H7 (cell line): ENCODE measurements around the gene CDC20B. TPM values are rescaled to one million over a fixed set of nuclear protein-coding genes. Genes with fewer than 3 reads are reported as not detected.

Experiments used
- DNase-seq: peaks from one replicate; pipeline ENCODE4 v3.0.0; 2012
- H3K27me3 ChIP-seq: 2 replicates; pipeline ENCODE4 v1.6.0; 2011; ENCODE audit warnings: mild to moderate bottlenecking, low read length; ENCODE audit not compliant: control insufficient read depth, insufficient read depth
- H3K36me3 ChIP-seq: replicated peaks from 2 replicates; pipeline ENCODE4 v1.5.1; 2011; ENCODE audit warnings: low read length; ENCODE audit not compliant: control insufficient read depth, insufficient read depth
- H3K4me3 ChIP-seq: 2 replicates; pipeline ENCODE4 v1.5.1; 2011; ENCODE audit warnings: low read depth, mild to moderate bottlenecking, control low read depth, low read length, moderate library complexity; ENCODE audit not compliant: insufficient read depth
- total RNA-seq: library from RNA; depleted of rRNA; stranded (reverse); fragments of >200 nt; shearing (Covaris generic); gene quantifications from 2 replicates; pipeline ENCODE4 v1.2.3, GENCODE V29; 2014; rRNA removed

Gene CDC20B, protein sequence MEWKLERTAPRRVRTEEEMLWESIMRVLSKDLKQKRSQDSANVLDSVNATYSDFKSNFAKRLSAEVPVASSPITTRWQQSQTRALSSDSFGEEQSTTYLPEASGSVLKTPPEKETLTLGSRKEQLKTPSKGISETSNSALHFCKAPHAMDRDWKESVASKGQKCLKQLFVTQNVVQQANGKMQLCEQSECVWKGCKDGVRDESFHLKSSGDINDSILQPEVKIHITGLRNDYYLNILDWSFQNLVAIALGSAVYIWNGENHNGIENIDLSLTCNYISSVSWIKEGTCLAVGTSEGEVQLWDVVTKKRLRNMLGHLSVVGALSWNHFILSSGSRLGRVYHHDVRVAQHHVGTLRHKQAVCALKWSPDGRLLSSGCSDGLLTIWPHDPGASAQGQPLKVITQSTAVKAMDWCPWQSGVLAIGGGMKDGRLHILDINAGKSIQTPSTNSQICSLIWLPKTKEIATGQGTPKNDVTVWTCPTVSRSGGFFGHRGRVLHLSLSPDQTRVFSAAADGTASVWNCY
- total RNA-seq: not detected in 2 replicates

DNA sequence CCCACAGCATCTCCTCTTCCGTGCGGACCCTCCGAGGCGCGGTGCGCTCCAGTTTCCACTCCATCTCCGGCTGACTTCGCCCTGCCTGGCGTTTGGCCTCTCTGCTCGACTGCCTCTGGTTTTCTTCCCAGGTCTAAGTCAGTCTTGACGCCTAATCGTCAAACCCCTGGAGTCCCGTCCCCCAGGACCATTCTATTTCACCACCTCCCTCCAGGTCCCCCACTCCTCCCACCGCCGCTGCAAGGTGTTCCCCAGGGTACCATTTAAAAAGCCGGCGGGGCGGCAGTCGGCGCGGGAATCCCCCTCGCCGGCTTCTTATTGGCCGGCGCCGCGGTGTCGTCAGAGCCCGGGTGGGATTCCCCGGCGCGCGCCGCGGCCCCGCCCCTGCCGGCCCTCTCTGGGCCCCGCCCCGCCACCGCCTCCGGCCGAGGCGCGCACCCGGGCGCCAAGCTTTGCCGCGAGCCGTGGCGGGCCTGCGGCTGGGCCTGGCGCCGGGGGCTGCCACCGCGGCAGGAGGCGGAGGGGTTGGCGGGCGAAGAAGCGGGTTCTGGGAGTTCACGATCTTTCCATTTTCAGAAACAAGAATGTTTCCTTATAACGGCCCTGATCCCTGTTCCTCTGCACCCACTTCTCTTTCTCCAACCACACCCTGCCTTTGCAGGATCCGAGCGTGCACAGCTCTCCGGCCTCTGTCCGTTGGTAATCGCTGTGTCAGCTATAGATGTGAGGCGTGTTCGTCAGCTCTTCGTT lies at the start of gene CDC20B:
CDC20B (minus strand) TSS at position 241 of the 750 bp plus-strand sequence; CDS start at position 64, 177 bp downstream.
- no peaks in the 10 kb centered on the region for H3K36me3 ChIP-seq
- peak within 1 kb of the TSS; percentile 36 for H3K4me3 ChIP-seq
- H3K27me3 ChIP-seq: peaks cover 60% of the 10 kb centered on the region
- DNase-seq: peak; percentile 98

DNA sequence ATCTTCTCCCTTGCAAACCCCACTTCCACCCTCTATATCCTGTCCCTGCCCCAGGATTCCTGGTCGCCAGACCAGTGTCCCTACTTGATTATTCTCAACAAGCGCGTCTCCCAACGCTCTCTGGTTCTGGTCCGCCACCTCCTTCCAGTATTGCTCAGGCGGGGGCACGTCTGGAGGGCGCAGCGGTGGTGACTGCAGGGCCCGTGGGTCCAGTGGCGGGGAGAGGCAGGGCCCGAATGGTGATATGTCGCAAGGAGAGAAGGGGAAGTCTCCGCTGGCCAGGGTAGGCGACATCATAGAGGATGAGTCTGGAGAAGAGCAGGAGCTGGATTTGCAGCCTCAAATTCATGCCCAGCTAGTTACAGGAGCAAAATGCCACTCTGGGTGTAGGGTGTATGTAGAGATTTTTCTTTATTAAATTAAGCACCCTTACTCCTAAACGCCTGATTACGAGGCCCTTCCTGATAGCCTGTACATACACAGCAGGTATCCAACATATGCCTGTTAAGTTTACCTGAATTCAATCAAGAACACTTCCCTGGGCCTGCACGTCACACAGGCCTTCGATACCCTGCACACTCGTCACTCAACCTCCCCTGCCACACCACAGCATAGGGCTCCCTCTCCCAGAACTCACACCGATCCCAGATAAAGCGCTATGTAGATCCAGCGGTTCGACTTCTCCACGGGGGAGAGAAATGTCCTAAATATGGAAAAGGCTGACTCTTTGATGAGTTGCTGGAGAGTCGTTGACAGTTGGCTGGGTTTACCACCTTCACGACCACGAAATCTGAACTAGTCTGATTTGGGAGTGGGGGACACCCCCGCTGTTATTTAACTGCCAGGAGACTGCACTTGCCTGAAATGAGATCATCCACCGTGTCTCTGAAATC lies 49.4 kb upstream of the CDC20B start:
- H3K4me3 ChIP-seq: no peak overlapping the region
- H3K27me3 ChIP-seq: peaks cover 94% of the 10 kb centered on the region
- H3K36me3 ChIP-seq: no peaks in the 10 kb centered on the region
- DNase-seq: peak; percentile 61

- no peaks in the 10 kb centered on the region for H3K36me3 ChIP-seq
- peak; percentile 89 for DNase-seq
- peak overlapping the region; percentile 52 for H3K4me3 ChIP-seq
- H3K27me3 ChIP-seq: peaks cover 79% of the 10 kb centered on the region
These were observed 47.6 kb upstream of the CDC20B start for GRCh38 chr5:55220433-55221185.

DNA sequence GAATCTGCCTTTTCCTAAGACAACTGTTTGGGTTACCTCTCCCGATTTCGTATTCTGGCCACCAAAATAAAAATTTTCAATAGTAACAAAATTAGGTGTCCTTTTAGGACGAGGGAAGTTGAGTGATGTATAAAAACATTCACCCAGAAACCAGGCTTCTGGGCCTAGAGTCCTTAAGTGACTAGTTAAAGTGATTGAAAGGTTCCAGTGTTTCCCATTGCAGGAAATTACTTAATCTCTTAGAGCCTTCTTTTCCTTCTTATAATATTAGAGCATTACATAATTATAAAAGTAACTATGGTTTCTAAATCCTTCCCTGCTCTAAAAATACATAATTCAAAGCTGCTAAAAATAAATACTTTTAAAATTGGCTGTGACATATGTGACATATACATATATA lies 46.8 kb upstream of the CDC20B start:
- Histone ChIP-seq H3K27me3 (peaks cover 71% of the 10 kb centered on the region), H3K36me3 (no peaks in the 10 kb centered on the region), H3K4me3 (no peak overlapping the region)
- no peak for DNase-seq

- Histone ChIP-seq H3K27me3 (peaks cover 63% of the 10 kb centered on the region), H3K36me3 (no peaks in the 10 kb centered on the region), H3K4me3 (no peak overlapping the region)
- peak; percentile 49 for DNase-seq
These were observed 46.0 kb upstream of the CDC20B start for GRCh38 chr5:55218967-55219366.

GRCh38 chr5:55211184-55211874 lies 38.4 kb upstream of the CDC20B start:
- no peak overlapping the region for H3K4me3 ChIP-seq
- no peak for DNase-seq
- H3K27me3 ChIP-seq: peaks cover 2% of the 10 kb centered on the region; the same call in 1 of the 2 replicates
- H3K36me3 ChIP-seq: no peaks in the 10 kb centered on the region

GRCh38 chr5:55205001-55205400 lies 32.0 kb upstream of the CDC20B start:
- H3K27me3 ChIP-seq: peaks cover 4% of the 10 kb centered on the region; the same call in 1 of the 2 replicates
- no peaks in the 10 kb centered on the region for H3K36me3 ChIP-seq
- DNase-seq: no peak
- H3K4me3 ChIP-seq: no peak overlapping the region

DNA sequence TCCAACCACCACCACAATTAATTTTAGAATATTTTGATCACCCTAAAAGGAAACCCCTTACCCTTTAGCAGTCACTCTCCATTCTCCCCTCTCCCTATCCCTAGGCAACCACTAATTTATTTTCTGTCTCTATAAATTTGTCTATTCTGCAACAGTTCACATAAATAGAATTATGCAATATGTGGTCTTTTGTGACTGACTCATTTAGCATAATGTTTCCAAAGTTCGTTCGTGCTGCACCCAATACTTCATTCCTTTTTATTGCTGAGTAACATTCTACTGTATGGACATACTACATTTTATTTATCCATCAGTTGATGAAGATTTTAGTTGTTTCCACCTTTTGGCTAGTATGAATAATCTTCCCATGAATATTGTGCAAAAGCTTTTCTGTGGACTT lies 18.2 kb upstream of the CDC20B start:
- Histone ChIP-seq H3K4me3 (no peak overlapping the region), H3K36me3 (no peaks in the 10 kb centered on the region), H3K27me3 (peaks cover 23% of the 10 kb centered on the region)
- DNase-seq: no peak

DNA sequence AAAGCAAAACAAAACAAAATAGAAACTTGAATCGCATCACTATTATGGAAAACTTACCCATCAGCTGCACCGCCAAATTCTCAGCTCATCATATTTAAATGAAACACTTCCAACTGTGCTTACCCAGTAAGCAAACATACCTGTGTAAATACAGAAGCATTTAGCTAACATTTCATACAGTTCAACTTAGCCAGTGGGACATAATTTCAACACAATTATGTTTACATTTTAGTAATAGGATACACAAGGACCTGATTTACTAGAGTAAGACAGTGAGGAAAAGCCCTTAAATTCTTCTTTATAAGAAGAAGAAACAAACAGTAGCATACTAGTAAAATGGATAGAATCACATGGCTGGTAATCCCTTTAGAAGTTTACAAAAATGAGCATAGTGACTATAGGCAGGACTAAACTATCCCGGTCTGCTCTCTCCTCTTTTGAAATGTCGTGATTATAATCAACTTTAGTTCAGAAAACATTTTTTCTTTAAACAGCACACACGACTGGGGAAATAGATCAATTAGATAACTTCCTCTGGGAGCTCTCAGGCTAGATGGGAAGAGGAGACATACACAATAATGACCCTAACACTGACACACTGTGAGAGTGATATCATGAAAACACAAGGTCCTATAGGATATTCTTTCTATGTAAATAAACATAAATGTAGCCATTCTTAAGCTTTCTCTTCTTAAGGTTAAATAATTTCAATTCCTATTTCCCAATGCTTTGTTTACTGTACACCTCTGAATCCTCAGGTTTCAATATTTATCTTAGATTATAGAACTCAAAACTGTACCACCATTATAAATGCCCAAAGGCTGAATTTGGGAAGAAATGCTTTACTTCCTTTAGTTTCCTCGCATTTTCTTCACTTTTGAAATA lies 15.9 kb upstream of the CDC20B start:
- Histone ChIP-seq H3K27me3 (peaks cover 39% of the 10 kb centered on the region), H3K4me3 (no peak overlapping the region), H3K36me3 (no peaks in the 10 kb centered on the region)
- DNase-seq: no peak

GRCh38 chr5:55187370-55187769 lies 14.4 kb upstream of the CDC20B start:
- peak; percentile 36 for DNase-seq
- Histone ChIP-seq H3K27me3 (peaks cover 36% of the 10 kb centered on the region), H3K36me3 (no peaks in the 10 kb centered on the region), H3K4me3 (no peak overlapping the region)

DNA sequence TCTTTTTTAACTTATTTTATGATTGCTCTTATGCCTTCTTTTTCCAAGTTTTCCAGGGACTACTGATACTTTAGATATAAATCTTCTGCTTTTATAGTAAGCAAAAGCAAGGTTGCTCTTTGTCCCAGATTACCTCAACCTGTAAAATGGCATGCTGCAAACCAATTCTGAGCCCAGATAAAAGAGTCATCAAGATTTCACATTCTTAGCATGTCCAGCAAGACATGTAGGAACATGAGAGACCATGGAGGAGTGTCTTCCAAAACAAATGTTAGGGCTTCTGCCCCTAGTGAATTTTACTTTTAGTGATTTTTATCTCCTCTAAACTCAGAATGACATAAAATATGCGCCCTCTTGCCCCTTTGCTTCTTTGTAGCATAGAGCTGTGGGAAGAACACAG lies 7.0 kb upstream of the CDC20B start:
- H3K4me3 ChIP-seq: no peak overlapping the region
- no peak for DNase-seq
- peaks cover 76% of the 10 kb centered on the region for H3K27me3 ChIP-seq
- H3K36me3 ChIP-seq: no peaks in the 10 kb centered on the region

DNA sequence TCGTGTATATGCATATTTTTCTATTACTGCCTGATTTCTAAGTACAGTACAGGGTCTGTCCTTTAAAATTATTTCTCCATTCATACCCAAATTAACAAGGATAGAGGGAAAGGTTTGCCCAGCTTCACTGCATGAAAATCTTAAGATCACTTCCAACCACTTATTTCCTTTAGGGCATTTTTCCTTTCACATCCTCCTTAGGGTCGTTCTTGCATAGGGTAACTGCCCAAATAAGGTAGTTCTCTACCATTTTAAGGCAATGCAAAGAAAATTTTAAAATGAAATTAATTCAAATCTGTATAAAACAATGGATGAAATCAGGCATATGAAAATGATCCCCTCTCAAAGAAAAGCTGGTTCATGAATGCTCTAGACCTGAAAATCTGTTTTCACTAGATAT lies 4.1 kb upstream of the CDC20B start:
- Histone ChIP-seq H3K36me3 (no peaks in the 10 kb centered on the region), H3K27me3 (peaks cover 89% of the 10 kb centered on the region), H3K4me3 (no peak overlapping the region)
- DNase-seq: no peak
